NCI-H146 treated with DMSO at 0.1 percent for 48 hours (cell line): Measurements from ENCODE around the gene TP53.
"Not testable (repeated sequence)": the region's sequence is repeated elsewhere in the genome, so short reads cannot be mapped to it uniquely, and the experiment has no call there.

Source experiments
- DNase-seq: peaks from one replicate; lab custom pipeline; 2025; ENCODE audit not compliant: unreplicated experiment; lab: John Stamatoyannopoulos, UW

TP53 gene

GRCh38 chr17:7632492-7632894, 54.8 kb downstream of the TP53 start:
- DNase-seq, result peak; percentile 20

GRCh38 chr17:7631398-7632380, 55.6 kb downstream of the TP53 start:
- no peak for DNase-seq

GRCh38 chr17:7629939-7630571, 57.2 kb downstream of the TP53 start, which contains the start of gene SHBG:
Gene SHBG, plus strand, starts transcription at chr17:7630135. Its CDS starts 38 bp downstream, at chr17:7630173.
- DNase-seq, result no peak

GRCh38 chr17:7627250-7628121, 59.8 kb downstream of the TP53 start, which contains the start of gene SAT2:
Gene SAT2, minus strand, starts transcription at chr17:7627821. Its CDS starts 186 bp downstream, at chr17:7627635.
- DNase-seq, result peak; percentile 71

- DNase-seq, result no peak
These were observed 60.4 kb downstream of the TP53 start for GRCh38 chr17:7626956-7627249.

- no peak for DNase-seq
These were observed 61.0 kb downstream of the TP53 start for GRCh38 chr17:7626307-7626706.

GRCh38 chr17:7625749-7626148, 61.5 kb downstream of the TP53 start:
- not testable (repeated sequence) for DNase-seq

GRCh38 chr17:7623661-7624060, 63.6 kb downstream of the TP53 start:
- no peak for DNase-seq

- no peak for DNase-seq
These were observed 66.5 kb downstream of the TP53 start for GRCh38 chr17:7620835-7621234.

- DNase-seq, result no peak
These were observed 68.7 kb downstream of the TP53 start for GRCh38 chr17:7618608-7619007.
